Measurements from ENCODE around the gene PGLYRP4.

DNA sequence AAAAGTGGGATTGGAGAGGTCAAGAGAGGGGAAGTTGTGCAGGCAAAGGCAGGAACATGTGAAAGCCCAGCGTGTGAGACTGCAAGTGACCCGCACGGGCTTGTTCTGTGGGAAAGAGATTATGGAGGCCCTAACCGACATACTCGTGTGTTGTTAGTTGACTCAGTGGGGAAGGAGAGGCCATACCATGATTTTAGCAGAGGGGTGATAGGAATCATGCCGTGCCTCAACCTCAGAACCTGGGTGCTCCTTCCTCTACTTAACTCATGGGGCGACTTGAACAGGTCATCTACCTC is 55.2 kb downstream of the PGLYRP4 start:
- TF ChIP-seq, protein P1, sequence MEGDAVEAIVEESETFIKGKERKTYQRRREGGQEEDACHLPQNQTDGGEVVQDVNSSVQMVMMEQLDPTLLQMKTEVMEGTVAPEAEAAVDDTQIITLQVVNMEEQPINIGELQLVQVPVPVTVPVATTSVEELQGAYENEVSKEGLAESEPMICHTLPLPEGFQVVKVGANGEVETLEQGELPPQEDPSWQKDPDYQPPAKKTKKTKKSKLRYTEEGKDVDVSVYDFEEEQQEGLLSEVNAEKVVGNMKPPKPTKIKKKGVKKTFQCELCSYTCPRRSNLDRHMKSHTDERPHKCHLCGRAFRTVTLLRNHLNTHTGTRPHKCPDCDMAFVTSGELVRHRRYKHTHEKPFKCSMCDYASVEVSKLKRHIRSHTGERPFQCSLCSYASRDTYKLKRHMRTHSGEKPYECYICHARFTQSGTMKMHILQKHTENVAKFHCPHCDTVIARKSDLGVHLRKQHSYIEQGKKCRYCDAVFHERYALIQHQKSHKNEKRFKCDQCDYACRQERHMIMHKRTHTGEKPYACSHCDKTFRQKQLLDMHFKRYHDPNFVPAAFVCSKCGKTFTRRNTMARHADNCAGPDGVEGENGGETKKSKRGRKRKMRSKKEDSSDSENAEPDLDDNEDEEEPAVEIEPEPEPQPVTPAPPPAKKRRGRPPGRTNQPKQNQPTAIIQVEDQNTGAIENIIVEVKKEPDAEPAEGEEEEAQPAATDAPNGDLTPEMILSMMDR (IDR thresholded peaks at IDR 0.05; ENCODE audit: low read length): no peak
- no peak for TF ChIP-seq EZH2phosphoT487 (IDR thresholded peaks at IDR 0.05; ENCODE audit: low read length)
